ENCODE results near the gene SDC3. TPM values are rescaled to one million over a fixed set of nuclear protein-coding genes. Genes with fewer than 3 reads are reported as not detected.

Gene SDC3
- total and polyA plus RNA-seq, 10 of the 15 experiments (the other 5 are each of a cell fraction or from before 2014, with no cell fraction given) = under 0.01 to 0.46 (median 0.07) TPM; not detected in 2

DNA sequence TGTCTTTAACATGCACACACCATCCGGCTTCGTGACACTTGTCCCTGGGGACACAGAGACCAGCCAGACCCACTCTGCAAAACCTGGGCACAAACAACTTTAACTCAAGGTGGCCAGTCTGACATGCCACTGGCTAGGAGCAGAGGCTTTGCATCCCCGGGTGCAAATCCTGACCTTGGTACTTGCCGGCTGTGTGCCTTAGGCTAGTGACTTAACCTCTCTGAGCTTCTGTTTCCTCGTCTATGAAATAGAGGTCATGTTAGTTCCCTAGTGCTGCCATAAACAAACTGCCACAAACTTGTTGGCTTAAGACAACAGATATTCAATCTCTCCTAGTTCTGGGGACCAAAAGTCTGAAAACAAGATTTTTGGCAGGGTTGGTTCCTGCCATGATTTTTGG is 60.4 kb downstream of the SDC3 start:
- no peak overlapping the region for H3K27ac ChIP-seq (ENCODE audit: control insufficient read depth, insufficient read depth)
- no peak overlapping the region for H3K4me2 ChIP-seq (ENCODE audit: control insufficient read depth, insufficient read depth)
- no peak overlapping the region for H3K9ac ChIP-seq (ENCODE audit: control insufficient read depth, insufficient read depth, low read length)
- ATAC-seq (no peak), DNase-seq (ENCODE audit: low read depth, low spot score) (no peak), FAIRE-seq (no peak)
- in situ Hi-C loops (cut with MboI) (no loop called here), intact Hi-C loops (cut with micrococcal nuclease; ENCODE audit: unreplicated experiment) (no loop called here)
- H3K27me3 ChIP-seq (replicated peaks in 1 of 2; ENCODE audit: control insufficient read depth in 2 of 2, insufficient read depth in 2 of 2, low read length in 1 of 2) = peaks cover 2 to 5% of the 10 kb centered on the region in 2 experiments; a peak in 3 of 4 replicates
- no peaks in the 10 kb centered on the region for H3K36me3 ChIP-seq (ENCODE audit: control insufficient read depth in 2 of 2, insufficient read depth in 2 of 2, low read length in 1 of 2)
- no TSS peak for BruUV-seq (replicated peaks)
- H3K4me3 ChIP-seq = no peak overlapping the region
- H2AFZ ChIP-seq (ENCODE audit: control insufficient read depth, low read depth, low read length) = no peak overlapping the region
- POLR2A ChIA-PET = no interaction called here
- CTCF ChIA-PET = interaction anchor here (1.1 kb wide), 2 partner anchors 43 to 47 kb away, joined by 3 to 4 read pairs; no protein-coding TSS in a partner anchor
- no peaks in the 10 kb centered on the region for H3K9me3 ChIP-seq (replicated peaks; ENCODE audit: control insufficient read depth, insufficient read depth, low read length)
- no peaks in the 10 kb centered on the region for H3K4me1 ChIP-seq (ENCODE audit: control insufficient read depth, insufficient read depth, low read length)
- no peaks in the 10 kb centered on the region for H4K20me1 ChIP-seq (ENCODE audit: control insufficient read depth, insufficient read depth)
- TF ChIP-seq BHLHE40 (IDR thresholded peaks at IDR 0.05; ENCODE audit: borderline replicate concordance in 1 of 2, low read depth in 2 of 2, low read length in 1 of 2) (no peak), YY1 (IDR thresholded peaks at IDR 0.05; ENCODE audit: low read depth, low read length) (no peak), CREB1 (IDR thresholded peaks at IDR 0.05; ENCODE audit: low read depth) (no peak), MXI1 (IDR thresholded peaks at IDR 0.05; ENCODE audit: low read depth, low read length) (no peak), ZSCAN29 (IDR thresholded peaks at IDR 0.05) (no peak), POU2F2 (IDR thresholded peaks at IDR 0.05; ENCODE audit: borderline replicate concordance, low read depth, low read length) (no peak), ZNF24 (IDR thresholded peaks at IDR 0.05) (no peak), ZNF622 (IDR thresholded peaks at IDR 0.05) (no peak), CHD1 (IDR thresholded peaks at IDR 0.05; ENCODE audit: low read depth, low read length) (no peak), CUX1 (IDR thresholded peaks at IDR 0.05; ENCODE audit: insufficient replicate concordance, low read depth, low read length) (no peak), CBX3 (IDR thresholded peaks at IDR 0.05; ENCODE audit: borderline replicate concordance, low read depth) (no peak)
- TF ChIP-seq, protein P1, sequence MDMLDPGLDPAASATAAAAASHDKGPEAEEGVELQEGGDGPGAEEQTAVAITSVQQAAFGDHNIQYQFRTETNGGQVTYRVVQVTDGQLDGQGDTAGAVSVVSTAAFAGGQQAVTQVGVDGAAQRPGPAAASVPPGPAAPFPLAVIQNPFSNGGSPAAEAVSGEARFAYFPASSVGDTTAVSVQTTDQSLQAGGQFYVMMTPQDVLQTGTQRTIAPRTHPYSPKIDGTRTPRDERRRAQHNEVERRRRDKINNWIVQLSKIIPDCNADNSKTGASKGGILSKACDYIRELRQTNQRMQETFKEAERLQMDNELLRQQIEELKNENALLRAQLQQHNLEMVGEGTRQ (IDR thresholded peaks at IDR 0.05; ENCODE audit: borderline replicate concordance, low read depth, low read length) = no peak
- no peaks in the 10 kb centered on the region for H3K79me2 ChIP-seq (ENCODE audit: control insufficient read depth, insufficient read depth, low read length)
- RAD21 ChIA-PET (ENCODE audit: unreplicated experiment) = no interaction called here
- SMC1A ChIA-PET (ENCODE audit: uncharacterized antibody, unreplicated experiment) = interaction anchor here (1.1 to 1.9 kb wide), 2 partner anchors 11 to 58 kb away, joined by 3 to 5 read pairs; no protein-coding TSS in a partner anchor
- WGBS (ENCODE audit: insufficient coverage, insufficient replicate concordance, low lambda C conversion rate, missing lambda C conversion rate) = 43% methylated on average over 5 of the region's 5 CpGs
